Keratinocyte (primary cell): ENCODE results near the gene HCCS. TPM values are rescaled to one million over a fixed set of nuclear protein-coding genes. Genes with fewer than 3 reads are reported as not detected.

Experiments
- DNase-seq: peaks from one replicate; pipeline ENCODE4 v3.0.0-alpha.2; 2011; ENCODE audit warnings: low read depth, missing footprints, low spot score
- FAIRE-seq: peaks from 2 replicates; lab custom pipeline; 2011; peaks lifted over from hg19 to GRCh38; lab: Jason Lieb, UNC
- H2AFZ ChIP-seq: 2 replicates; pipeline ENCODE4 v1.6.0; 2012; ENCODE audit warnings: low read length, control low read depth, inconsistent platforms; ENCODE audit not compliant: control insufficient read depth
- H3K27ac ChIP-seq: 2 replicates; pipeline ENCODE4 v1.5.1; 2011; ENCODE audit warnings: low read length; ENCODE audit not compliant: control insufficient read depth, insufficient read depth
- H3K27me3 ChIP-seq: 3 replicates; pipeline ENCODE4 v1.6.0; 2011; ENCODE audit warnings: low read length; ENCODE audit not compliant: control insufficient read depth, insufficient read depth; ENCODE audit errors: extremely low read depth
- H3K36me3 ChIP-seq, 2 experiments: 2 replicates in 1 of 2; 3 replicates in 1 of 2; pipeline ENCODE4 v1.5.1; 2011; ENCODE audit warnings: low read length in 2 of 2, mild to moderate bottlenecking in 1 of 2; ENCODE audit not compliant: control insufficient read depth in 2 of 2, insufficient read depth in 2 of 2; ENCODE audit errors: extremely low read depth in 1 of 2
- H3K4me1 ChIP-seq: 3 replicates; pipeline ENCODE4 v1.5.1; 2011; ENCODE audit warnings: low read length; ENCODE audit not compliant: control insufficient read depth, insufficient read depth; ENCODE audit errors: extremely low read depth
- H3K4me2 ChIP-seq: 3 replicates; pipeline ENCODE4 v1.6.0; 2011; ENCODE audit warnings: low read depth, low read length; ENCODE audit not compliant: control insufficient read depth, insufficient read depth; ENCODE audit errors: extremely low read depth
- H3K4me3 ChIP-seq, 3 experiments: fragments of 200-600 bp in 1 of 3; sonication (generic) in 1 of 3; 2 replicates in 2 of 3; 3 replicates in 1 of 3; pipeline ENCODE4 v1.5.1; 2011 to 2016; ENCODE audit warnings: low read length in 3 of 3, mild to moderate bottlenecking in 3 of 3, control low read depth in 2 of 3, inconsistent platforms in 1 of 3, low read depth in 1 of 3, mixed read lengths in 1 of 3, mixed run types in 1 of 3, moderate library complexity in 1 of 3; ENCODE audit not compliant: control insufficient read depth in 2 of 3, insufficient read depth in 2 of 3; ENCODE audit errors: extremely low read depth in 1 of 3
- H3K79me2 ChIP-seq: 2 replicates; pipeline ENCODE4 v1.6.0; 2012; ENCODE audit warnings: low read length; ENCODE audit not compliant: control insufficient read depth, insufficient read depth
- H3K9ac ChIP-seq: 3 replicates; pipeline ENCODE4 v1.6.0; 2011; ENCODE audit warnings: low read length; ENCODE audit not compliant: control insufficient read depth, insufficient read depth; ENCODE audit errors: extremely low read depth
- H3K9me1 ChIP-seq: 3 replicates; pipeline ENCODE4 v1.6.0; 2011; ENCODE audit warnings: low read length; ENCODE audit not compliant: control insufficient read depth, insufficient read depth; ENCODE audit errors: extremely low read depth
- H3K9me3 ChIP-seq: 2 replicates; pipeline ENCODE4 v1.5.1; 2012; ENCODE audit warnings: low read depth, low read length; ENCODE audit not compliant: control insufficient read depth
- H4K20me1 ChIP-seq: 3 replicates; pipeline ENCODE4 v1.6.0; 2011; ENCODE audit warnings: low read length; ENCODE audit not compliant: control insufficient read depth, insufficient read depth; ENCODE audit errors: extremely low read depth
- CTCF ChIP-seq, 3 experiments: IDR thresholded peaks in 1 of 3; conservative IDR thresholded peaks in 1 of 3; optimal IDR thresholded peaks in 1 of 3; 2 replicates in 2 of 3; 3 replicates in 1 of 3; pipeline versions ENCODE3 to v1.5.1; 2011; ENCODE audit warnings: low read length in 3 of 3, mild to moderate bottlenecking in 3 of 3, moderate library complexity in 2 of 3, control low read depth in 1 of 3, inconsistent platforms in 1 of 3; ENCODE audit not compliant: insufficient read depth in 2 of 3; ENCODE audit errors: extremely low read depth in 1 of 3
- EZH2 ChIP-seq: IDR thresholded peaks from one replicate; pipeline ENCODE4 v1.6.1; 2012; ENCODE audit warnings: inconsistent platforms, mild to moderate bottlenecking, low read length, moderate library complexity
- dilution Hi-C: fragments of 300-500 bp; cut with MboI; formaldehyde crosslinking; loops from one replicate; pipeline ENCODE4 v1.7.0; 2020; ENCODE audit warnings: low sequenced_read_pairs; ENCODE audit not compliant: extremely low pct_ligation_motif_present
- polyA plus RNA-seq, 5 experiments: library from polyadenylated mRNA; depleted of rRNA in 3 of 5; stranded (reverse) in 3 of 5; stranded (forward) in 1 of 5; unstranded in 1 of 5; fragments of >200 nt; gene quantifications; 1 replicate in 1 of 5; 2 replicates in 3 of 5; 3 replicates in 1 of 5; pipeline versions ENCODE4 v1.2.1 to v1.2.3, GENCODE V29; 2011 to 2012; ENCODE audit warnings: missing spikeins in 2 of 5, low read depth in 1 of 5, low replicate concordance in 1 of 5

HCCS gene
- polyA plus RNA-seq, 1 donor (not counting 4 experiments of a cell fraction or from before 2014, with no cell fraction given), result 45.3 TPM

GRCh38 chrX:11099465-11099864 is 11.7 kb upstream of the HCCS start:
- no peaks in the 10 kb centered on the region for H3K27me3 ChIP-seq
- no peak overlapping the region for H3K27ac ChIP-seq
- TF ChIP-seq EZH2 (no peak), CTCF (optimal IDR thresholded peaks at IDR 0.05 in 1 of 3, IDR thresholded peaks at IDR 0.05 in 1 of 3, conservative IDR thresholded peaks at IDR 0.05 in 1 of 3; ENCODE audit: extremely low read depth in 1 of 3, insufficient read depth in 2 of 3, low read length in 3 of 3) (no peak)
- no peak overlapping the region for H2AFZ ChIP-seq
- H3K4me1 ChIP-seq, result peaks cover 4% of the 10 kb centered on the region
- no peaks in the 10 kb centered on the region for H3K9me1 ChIP-seq
- dilution Hi-C loops, result no loop called here
- no peak for DNase-seq
- H3K4me3 ChIP-seq, result no peak overlapping the region
- no peaks in the 10 kb centered on the region for H3K36me3 ChIP-seq
- no peaks in the 10 kb centered on the region for H3K79me2 ChIP-seq
- no peak overlapping the region for H3K9ac ChIP-seq
- H3K9me3 ChIP-seq, result no peaks in the 10 kb centered on the region
- no peaks in the 10 kb centered on the region for H4K20me1 ChIP-seq
- H3K4me2 ChIP-seq, result no peak overlapping the region
- no peak for FAIRE-seq

DNA sequence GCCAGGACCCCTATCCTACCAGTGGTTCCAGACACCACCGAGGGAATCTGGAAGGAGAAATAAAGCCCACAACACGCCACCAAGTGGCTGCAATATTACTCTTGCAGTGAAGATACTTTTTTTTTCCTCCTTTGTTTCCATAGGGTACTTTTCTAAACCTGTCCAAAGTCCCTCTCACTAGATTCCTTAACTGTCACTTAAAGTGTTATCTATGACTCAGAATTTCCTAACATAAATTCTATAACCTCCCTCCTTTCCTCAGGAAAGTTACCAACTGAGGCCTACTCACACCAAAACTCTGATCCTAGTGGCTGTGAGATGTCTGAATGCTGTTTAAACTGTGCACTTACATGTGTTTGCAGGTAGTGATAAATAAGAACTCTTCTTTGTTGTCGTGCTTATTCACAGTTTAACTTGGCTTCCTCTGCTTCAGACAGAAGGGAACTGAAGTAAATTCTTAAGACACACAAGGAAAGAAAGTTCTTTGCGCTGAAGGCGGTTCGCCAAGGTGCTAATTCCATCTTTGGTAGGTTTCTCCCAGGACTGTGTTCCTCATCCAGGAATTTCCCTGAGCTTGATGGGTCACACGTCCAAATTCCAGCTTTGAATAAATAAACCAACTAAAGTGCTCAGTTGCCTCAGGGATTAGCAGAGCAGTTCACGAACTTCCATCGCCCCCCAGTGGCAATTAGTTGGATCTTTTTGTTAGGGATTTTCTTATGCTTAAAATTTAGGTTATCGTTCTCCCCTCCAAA is 10.7 kb upstream of the HCCS start:
- Histone ChIP-seq H2AFZ (no peak overlapping the region), H3K4me1 (peaks cover 4% of the 10 kb centered on the region), H3K36me3 (no peaks in the 10 kb centered on the region), H3K9ac (no peak overlapping the region), H3K27ac (peak overlapping the region; percentile 33), H4K20me1 (no peaks in the 10 kb centered on the region), H3K9me3 (no peaks in the 10 kb centered on the region), H3K27me3 (no peaks in the 10 kb centered on the region), H3K4me2 (no peak overlapping the region), H3K4me3 (no peak overlapping the region), H3K79me2 (no peaks in the 10 kb centered on the region), H3K9me1 (no peaks in the 10 kb centered on the region)
- dilution Hi-C loops, result no loop called here
- TF ChIP-seq CTCF (optimal IDR thresholded peaks at IDR 0.05 in 1 of 3, IDR thresholded peaks at IDR 0.05 in 1 of 3, conservative IDR thresholded peaks at IDR 0.05 in 1 of 3; ENCODE audit: extremely low read depth in 1 of 3, insufficient read depth in 2 of 3, low read length in 3 of 3) (peak in 2 of 3 experiments; percentile 44 to 51), EZH2 (no peak)
- FAIRE-seq (peak; percentile 9), DNase-seq (no peak)
